IMR-90 (cell line): ENCODE data around the gene SLC26A11.

ENCODE experiments used
- BHLHE40 ChIP-seq: fragments of 150-350 bp; IDR thresholded peaks from 2 replicates; pipeline ENCODE4 v1.6.1; 2016; ENCODE audit warnings: mild to moderate bottlenecking, low read depth, low read length
- CEBPB ChIP-seq: IDR thresholded peaks from 2 replicates; pipeline ENCODE4 v1.6.1; 2012; ENCODE audit warnings: low read depth, low read length, improper control_type of control experiment
- CHD1 ChIP-seq: IDR thresholded peaks from 2 replicates; pipeline ENCODE4 v1.6.1; 2012; ENCODE audit warnings: low read depth, low read length, improper control_type of control experiment
- CTCF ChIP-seq: conservative IDR thresholded peaks from 2 replicates; pipeline ENCODE4 v1.5.1; 2012; ENCODE audit warnings: mild to moderate bottlenecking, low read depth, low read length, improper control_type of control experiment
- ELK1 ChIP-seq: fragments of 150-350 bp; IDR thresholded peaks from 2 replicates; pipeline ENCODE4 v1.6.1; 2016; ENCODE audit warnings: low read depth, mild to moderate bottlenecking, low read length, moderate library complexity, borderline replicate concordance
- FOS ChIP-seq: fragments of 150-350 bp; IDR thresholded peaks from 2 replicates; pipeline ENCODE4 v1.6.1; 2016; ENCODE audit warnings: low read depth, low read length
- MAFK ChIP-seq: IDR thresholded peaks from 2 replicates; pipeline ENCODE4 v1.6.1; 2012; ENCODE audit warnings: low read depth, low read length, improper control_type of control experiment
- NFE2L2 ChIP-seq: fragments of 150-350 bp; IDR thresholded peaks from 2 replicates; pipeline ENCODE4 v1.6.1; 2016; ENCODE audit warnings: low read depth, mild to moderate bottlenecking, low read length
- POLR2A ChIP-seq: IDR thresholded peaks from 2 replicates; pipeline ENCODE4 v1.6.1; 2012; ENCODE audit warnings: mild to moderate bottlenecking, low read depth, low read length
- RAD21 ChIP-seq: IDR thresholded peaks from 2 replicates; pipeline ENCODE4 v1.6.1; 2012; ENCODE audit warnings: low read length, improper control_type of control experiment
- RCOR1 ChIP-seq: IDR thresholded peaks from 2 replicates; pipeline ENCODE4 v1.6.1; 2012; ENCODE audit warnings: mild to moderate bottlenecking, low read length, improper control_type of control experiment; ENCODE audit not compliant: insufficient replicate concordance
- USF2 ChIP-seq: fragments of 150-350 bp; IDR thresholded peaks from 2 replicates; pipeline ENCODE4 v1.6.1; 2017; ENCODE audit warnings: mild to moderate bottlenecking, antibody characterized with exemption, low read length, low read depth

- TF ChIP-seq CTCF (no peak), CEBPB (no peak), RCOR1 (no peak), POLR2A (no peak), NFE2L2 (no peak), CHD1 (no peak), BHLHE40 (no peak), USF2 (no peak), MAFK (no peak), RAD21 (no peak), FOS (no peak), ELK1 (no peak)
Observed at GRCh38 chr17:80248894-80249710, 28.9 kb downstream of the SLC26A11 start.
